ENCODE results near the gene LRRC56. TPM values are rescaled to one million over a fixed set of nuclear protein-coding genes. Genes with fewer than 3 reads are reported as not detected.
A peak's percentile ranks its signal among the peaks of the same experiment; 100 is the strongest.

The LRRC56 gene
- total and polyA plus RNA-seq, 2 donors (not counting 1 experiment from before 2014, with no cell fraction given): 11.8 to 15.8 TPM

DNA sequence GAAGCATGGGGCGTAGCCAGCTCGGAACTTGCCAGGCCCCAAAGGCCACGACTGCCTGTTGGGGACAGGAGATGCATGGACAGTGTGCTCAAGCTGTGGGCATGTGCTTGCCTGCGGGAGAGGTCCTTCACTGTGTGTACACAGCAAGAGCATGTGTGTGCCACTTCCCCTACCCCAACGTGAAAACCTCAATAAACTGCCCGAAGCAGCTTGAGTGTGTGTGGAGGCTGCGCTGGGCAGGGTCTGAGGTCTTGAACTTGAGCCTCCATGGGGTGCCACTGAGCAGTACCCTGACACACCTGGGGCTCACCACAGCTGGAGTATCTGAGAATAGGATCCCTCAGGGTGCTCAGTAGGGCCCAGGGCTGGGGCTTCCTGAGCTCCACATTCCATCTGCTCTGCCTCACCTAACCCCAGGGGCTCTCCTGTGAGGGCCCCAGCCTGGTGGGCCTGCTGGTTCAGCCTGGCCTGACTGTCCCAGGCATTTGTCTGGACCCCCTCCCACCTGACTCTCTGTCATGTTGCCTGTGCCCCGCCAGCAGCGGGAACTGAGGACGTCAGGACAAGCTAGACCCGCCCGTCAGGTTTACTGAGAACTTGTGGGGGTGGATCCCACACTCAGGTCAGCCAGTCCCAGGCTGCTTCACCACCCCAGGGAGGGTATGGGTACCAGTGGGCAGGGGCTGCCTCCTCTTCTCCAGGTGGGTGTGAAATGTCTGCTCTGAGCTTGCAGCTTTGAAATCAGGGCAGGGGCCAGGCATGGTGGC, 26.7 kb downstream of the LRRC56 start:
- ATAC-seq (ENCODE audit: low read depth) (no peak), DNase-seq (no peak)
- no peak overlapping the region for H3K4me2 ChIP-seq (replicated peaks; ENCODE audit: low read depth, low read length, poor library complexity, severe bottlenecking)
- WGBS (ENCODE audit: insufficient coverage): 95% methylated on average over 11 of the region's 12 CpGs
- Mint-ChIP-seq H3K27me3 (no peaks in the 10 kb centered on the region), H3K27ac (no peak overlapping the region), H3K9me3 (ENCODE audit: insufficient read depth) (no peaks in the 10 kb centered on the region), H3K4me3 (peak overlapping the region; percentile 19), H3K4me1 (peaks cover 16% of the 10 kb centered on the region)
- H3K27ac ChIP-seq (ENCODE audit: low read length in 2 of 2): no peak overlapping the region
- intact Hi-C loops (cut with micrococcal nuclease): loop anchor here (5.0 kb wide), 1 partner anchor 183 kb away; the partner anchor contains the start of gene TALDO1
- CTCF ChIA-PET: interaction anchor here (3.3 kb wide), 1 partner anchor 10 kb away, joined by 11 read pairs; no protein-coding TSS in a partner anchor
- no peak overlapping the region for H3K9ac ChIP-seq (ENCODE audit: low read length)
- no peak overlapping the region for H3K4me3 ChIP-seq (ENCODE audit: control extremely low read depth in 1 of 5, extremely low read depth in 1 of 5, insufficient read depth in 1 of 5, low read depth in 2 of 5, low read length in 4 of 5)
- POLR2A ChIA-PET: interaction anchor here (0.8 kb wide), 1 partner anchor 52 kb away, joined by 3 read pairs; the partner anchor contains the start of gene IRF7
- H3K36me3 ChIP-seq (replicated peaks in 1 of 2; ENCODE audit: control extremely low read depth in 1 of 2, control insufficient read depth in 1 of 2, extremely low read depth in 1 of 2, insufficient read depth in 2 of 2, low read length in 1 of 2): no peaks in the 10 kb centered on the region
- peaks cover 31% of the 10 kb centered on the region for H4K20me1 ChIP-seq (ENCODE audit: control insufficient read depth, insufficient read depth, low read length, poor library complexity, severe bottlenecking)
- peaks cover 18% of the 10 kb centered on the region for H3K79me2 ChIP-seq (ENCODE audit: control insufficient read depth, insufficient read depth, low read length)
- peaks cover 11 to 27% of the 10 kb centered on the region in 2 donors for H3K4me1 ChIP-seq (ENCODE audit: control insufficient read depth in 2 of 2, insufficient read depth in 2 of 2, low read length in 2 of 2)
- no peaks in the 10 kb centered on the region for H3K27me3 ChIP-seq (replicated peaks in 1 of 4; ENCODE audit: control extremely low read depth in 1 of 4, control insufficient read depth in 3 of 4, insufficient read depth in 4 of 4, low read length in 3 of 4)
- TF ChIP-seq, protein P1, sequence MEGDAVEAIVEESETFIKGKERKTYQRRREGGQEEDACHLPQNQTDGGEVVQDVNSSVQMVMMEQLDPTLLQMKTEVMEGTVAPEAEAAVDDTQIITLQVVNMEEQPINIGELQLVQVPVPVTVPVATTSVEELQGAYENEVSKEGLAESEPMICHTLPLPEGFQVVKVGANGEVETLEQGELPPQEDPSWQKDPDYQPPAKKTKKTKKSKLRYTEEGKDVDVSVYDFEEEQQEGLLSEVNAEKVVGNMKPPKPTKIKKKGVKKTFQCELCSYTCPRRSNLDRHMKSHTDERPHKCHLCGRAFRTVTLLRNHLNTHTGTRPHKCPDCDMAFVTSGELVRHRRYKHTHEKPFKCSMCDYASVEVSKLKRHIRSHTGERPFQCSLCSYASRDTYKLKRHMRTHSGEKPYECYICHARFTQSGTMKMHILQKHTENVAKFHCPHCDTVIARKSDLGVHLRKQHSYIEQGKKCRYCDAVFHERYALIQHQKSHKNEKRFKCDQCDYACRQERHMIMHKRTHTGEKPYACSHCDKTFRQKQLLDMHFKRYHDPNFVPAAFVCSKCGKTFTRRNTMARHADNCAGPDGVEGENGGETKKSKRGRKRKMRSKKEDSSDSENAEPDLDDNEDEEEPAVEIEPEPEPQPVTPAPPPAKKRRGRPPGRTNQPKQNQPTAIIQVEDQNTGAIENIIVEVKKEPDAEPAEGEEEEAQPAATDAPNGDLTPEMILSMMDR (IDR thresholded peaks at IDR 0.05): no peak
- TF ChIP-seq EZH2 (IDR thresholded peaks at IDR 0.05; ENCODE audit: borderline replicate concordance, insufficient read depth, low read depth, low read length, poor library complexity, severe bottlenecking): no peak
- no peak overlapping the region for H2AFZ ChIP-seq (ENCODE audit: insufficient read depth, low read depth, low read length, poor library complexity, severe bottlenecking)
- H3K9me3 ChIP-seq (ENCODE audit: control extremely low read depth in 1 of 3, control insufficient read depth in 2 of 3, insufficient read depth in 1 of 3, low read length in 2 of 3): no peaks in the 10 kb centered on the region

Measured in B cell (primary cell).